ENCODE measurements around the gene DPM3. TPM values are rescaled to one million over a fixed set of nuclear protein-coding genes. Genes with fewer than 3 reads are reported as not detected.

DPM3 gene
- total and polyA plus RNA-seq, 2 of the 4 experiments (the other 2 are of a cell fraction), result 29.0 to 129 TPM

DNA sequence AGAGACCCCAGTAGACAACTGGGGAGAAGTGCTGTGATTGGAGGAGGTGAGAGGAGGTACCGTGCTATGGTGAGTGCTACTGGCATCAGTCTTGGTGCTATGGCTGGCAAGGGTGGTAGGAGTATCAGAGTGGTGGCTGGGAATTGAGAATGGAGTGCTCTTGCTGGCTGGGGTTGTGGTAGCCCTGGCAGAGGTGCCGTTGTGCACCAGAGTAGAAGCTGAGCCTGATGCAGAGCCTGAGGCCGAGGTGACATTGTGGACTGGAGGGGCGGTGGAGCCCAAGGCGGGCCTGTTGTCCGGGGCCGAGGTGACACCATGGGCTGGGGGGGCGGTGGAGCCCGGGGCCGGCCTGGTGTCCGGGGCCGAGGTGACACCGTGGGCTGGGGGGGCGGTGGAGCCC, 47.9 kb upstream of the DPM3 start:
- Histone ChIP-seq H3K56ac (ENCODE audit: extremely low read depth, insufficient read depth, low read length) (no peak overlapping the region), H3K18ac (ENCODE audit: low read depth, low read length) (no peak overlapping the region), H2AK9ac (replicated peaks; ENCODE audit: low read depth, low read length, poor library complexity) (no peak overlapping the region), H2AK5ac (ENCODE audit: low read depth, low read length) (no peak overlapping the region), H3K4me2 (ENCODE audit: low read depth, low read length) (no peak overlapping the region), H3K4me3 (ENCODE audit: insufficient read depth, low read depth, low read length) (no peak overlapping the region), H4K91ac (ENCODE audit: insufficient read depth, low read depth, low read length) (no peak overlapping the region), H2AFZ (replicated peaks; ENCODE audit: low read length, poor library complexity) (no peak overlapping the region), H3K9ac (ENCODE audit: low read depth, low read length) (no peak overlapping the region), H3K4me1 (ENCODE audit: control insufficient read depth, insufficient read depth, low read length) (peaks cover 4% of the 10 kb centered on the region), H4K5ac (ENCODE audit: low read depth, low read length) (no peak overlapping the region), H2BK20ac (ENCODE audit: low read depth, low read length) (no peak overlapping the region), H3K36me3 (ENCODE audit: control insufficient read depth, insufficient read depth, low read length) (peaks cover 4% of the 10 kb centered on the region; the same call in 1 of the 2 replicates), H3K27ac (ENCODE audit: insufficient read depth, low read length) (no peak overlapping the region), H3K79me1 (ENCODE audit: low read depth in 1 of 2, low read length in 2 of 2) (no peaks in the 10 kb centered on the region), H3K23ac (ENCODE audit: low read depth, low read length) (no peak overlapping the region), H2BK120ac (ENCODE audit: low read depth, low read length) (no peak overlapping the region), H4K8ac (ENCODE audit: low read depth in 2 of 2, low read length in 2 of 2) (no peak overlapping the region), H3K27me3 (ENCODE audit: control insufficient read depth, insufficient read depth, low read length) (no peaks in the 10 kb centered on the region), H3K9me3 (ENCODE audit: control insufficient read depth, insufficient read depth, low read length) (no peaks in the 10 kb centered on the region), H4K20me1 (ENCODE audit: insufficient read depth, low read length) (no peaks in the 10 kb centered on the region), H3K4ac (ENCODE audit: low read depth, low read length) (no peak overlapping the region), H2BK5ac (ENCODE audit: low read depth, low read length, poor library complexity, severe bottlenecking) (no peak overlapping the region), H3K14ac (replicated peaks; ENCODE audit: low read depth, low read length) (no peak overlapping the region), H2BK15ac (ENCODE audit: low read depth, low read length) (no peak overlapping the region), H3K9me1 (ENCODE audit: insufficient read depth, low read length) (peaks cover 4% of the 10 kb centered on the region)
- TF ChIP-seq FOS (IDR thresholded peaks at IDR 0.05; ENCODE audit: low read depth, low read length), result no peak
- no peak for TF ChIP-seq RAD21 (IDR thresholded peaks at IDR 0.05; ENCODE audit: low read length)
- TF ChIP-seq MAZ (IDR thresholded peaks at IDR 0.05; ENCODE audit: borderline replicate concordance, low read depth, low read length), result no peak
- no peak for TF ChIP-seq RCOR1 (IDR thresholded peaks at IDR 0.05; ENCODE audit: insufficient replicate concordance, low read length)
- no peak for TF ChIP-seq NFE2L2 (IDR thresholded peaks at IDR 0.05; ENCODE audit: low read depth, low read length)
- TF ChIP-seq, protein P1, sequence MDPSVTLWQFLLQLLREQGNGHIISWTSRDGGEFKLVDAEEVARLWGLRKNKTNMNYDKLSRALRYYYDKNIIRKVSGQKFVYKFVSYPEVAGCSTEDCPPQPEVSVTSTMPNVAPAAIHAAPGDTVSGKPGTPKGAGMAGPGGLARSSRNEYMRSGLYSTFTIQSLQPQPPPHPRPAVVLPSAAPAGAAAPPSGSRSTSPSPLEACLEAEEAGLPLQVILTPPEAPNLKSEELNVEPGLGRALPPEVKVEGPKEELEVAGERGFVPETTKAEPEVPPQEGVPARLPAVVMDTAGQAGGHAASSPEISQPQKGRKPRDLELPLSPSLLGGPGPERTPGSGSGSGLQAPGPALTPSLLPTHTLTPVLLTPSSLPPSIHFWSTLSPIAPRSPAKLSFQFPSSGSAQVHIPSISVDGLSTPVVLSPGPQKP (IDR thresholded peaks at IDR 0.05; ENCODE audit: borderline replicate concordance, low read depth, low read length), result no peak
- no peak for TF ChIP-seq RFX5 (IDR thresholded peaks at IDR 0.05; ENCODE audit: low read depth, low read length)
- TF ChIP-seq BHLHE40 (IDR thresholded peaks at IDR 0.05; ENCODE audit: low read depth, low read length), result no peak
- no peak for TF ChIP-seq MXI1 (IDR thresholded peaks at IDR 0.05; ENCODE audit: borderline replicate concordance, low read depth, low read length)
- in situ Hi-C loops (cut with MboI; ENCODE audit: low sequenced_read_pairs) (no loop called here), dilution Hi-C loops (cut with HindIII; ENCODE audit: low sequenced_read_pairs, unreplicated experiment) (no loop called here), intact Hi-C loops (cut with micrococcal nuclease) (no loop called here)
- POLR2A ChIA-PET (ENCODE audit: unreplicated experiment), result interaction anchor here (0.5 kb wide), 1 partner anchor 71 kb away, joined by 3 read pairs; no protein-coding TSS in a partner anchor
- DNase-seq (no peak), ATAC-seq (ENCODE audit: low read depth) (no peak)
- no TSS peak for BruUV-seq (replicated peaks)
- CTCF ChIA-PET, result no interaction called here
- 88% methylated on average over 12 of the region's 14 CpGs; no CpG with 5 or more reads in 1 of the 2 experiments for WGBS, 2 experiments (ENCODE audit: extremely low coverage in 2 of 2, insufficient read length in 1 of 2)
